Activated T-cell treated with anti-CD3 and anti-CD28 coated beads for 1 hour (primary cell): ENCODE results near the gene FYN.

Source experiments
- DNase-seq: peaks from one replicate; pipeline ENCODE4 v3.0.0-alpha.2; 2020; ENCODE audit warnings: low read depth

The FYN gene

GRCh38 chr6:111880181-111880888 lies 7.1 kb upstream of the FYN start:
- no peak for DNase-seq

DNA sequence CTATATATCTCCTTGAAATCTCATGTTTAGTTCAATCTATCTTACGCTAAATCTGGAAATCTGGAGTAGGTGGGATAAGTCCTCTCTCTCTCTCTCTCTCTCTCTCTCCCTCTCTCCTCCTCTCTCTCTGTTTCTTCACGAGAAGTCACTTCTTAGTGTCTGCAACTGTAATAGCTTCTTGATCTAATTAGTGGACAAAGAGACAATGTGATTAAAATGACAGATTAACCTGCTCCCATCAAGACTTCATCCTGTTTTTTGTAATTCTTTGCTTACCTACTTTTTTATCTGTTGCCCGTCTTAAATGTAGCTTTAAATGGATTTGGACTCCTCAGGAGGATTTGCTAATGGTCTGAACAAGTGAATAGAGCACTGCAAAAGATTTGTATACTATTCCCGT lies 2.5 kb upstream of the FYN start:
- no peak for DNase-seq

- peak; percentile 51 for DNase-seq
These were observed 768 bp upstream of the FYN start for GRCh38 chr6:111874025-111874415.

GRCh38 chr6:111872401-111873177 lies 663 bp downstream of the FYN start:
- DNase-seq = peak; percentile 47

DNA sequence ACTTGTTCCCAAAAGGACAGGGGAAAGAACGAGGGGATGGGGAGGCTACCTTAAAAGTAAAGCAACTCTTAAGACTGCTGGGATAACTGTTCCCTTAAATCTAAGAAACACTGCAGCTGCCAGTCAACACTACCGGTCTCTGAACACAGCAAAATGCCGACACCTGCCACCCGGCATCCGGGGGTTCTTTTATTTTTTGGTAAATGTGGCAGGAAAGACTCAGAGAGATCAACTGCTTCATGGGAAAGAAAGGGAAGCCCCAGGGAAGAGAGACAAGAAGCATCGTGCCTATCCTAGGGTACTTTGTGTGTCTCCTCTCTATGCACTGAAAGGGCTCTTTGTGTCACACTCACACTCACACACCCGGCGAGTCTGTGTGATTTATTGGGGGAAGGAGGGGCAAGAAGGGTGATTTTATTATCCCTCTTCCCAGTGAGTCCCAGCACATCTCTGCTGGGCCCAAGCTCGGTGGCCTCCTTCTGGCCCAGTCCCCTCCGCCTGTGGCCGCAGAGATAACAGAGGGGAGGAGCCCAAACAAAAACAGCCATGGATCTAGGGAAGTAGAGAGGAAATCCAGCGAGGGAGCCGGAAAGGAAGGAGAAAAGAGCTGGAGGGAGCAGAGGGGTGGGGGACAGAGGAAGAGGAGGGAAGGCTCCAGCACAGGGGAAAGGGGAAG lies 1.4 kb downstream of the FYN start:
- no peak for DNase-seq

- no peak for DNase-seq
These were observed 2.0 kb downstream of the FYN start for GRCh38 chr6:111871207-111871606.

GRCh38 chr6:111870742-111871064 lies 2.5 kb downstream of the FYN start:
- DNase-seq = no peak

- no peak for DNase-seq
These were observed 3.1 kb downstream of the FYN start for GRCh38 chr6:111870051-111870741.

GRCh38 chr6:111866857-111867256 lies 6.4 kb downstream of the FYN start:
- DNase-seq = no peak

- DNase-seq = no peak
These were observed 7.2 kb downstream of the FYN start for GRCh38 chr6:111865909-111866546.

DNA sequence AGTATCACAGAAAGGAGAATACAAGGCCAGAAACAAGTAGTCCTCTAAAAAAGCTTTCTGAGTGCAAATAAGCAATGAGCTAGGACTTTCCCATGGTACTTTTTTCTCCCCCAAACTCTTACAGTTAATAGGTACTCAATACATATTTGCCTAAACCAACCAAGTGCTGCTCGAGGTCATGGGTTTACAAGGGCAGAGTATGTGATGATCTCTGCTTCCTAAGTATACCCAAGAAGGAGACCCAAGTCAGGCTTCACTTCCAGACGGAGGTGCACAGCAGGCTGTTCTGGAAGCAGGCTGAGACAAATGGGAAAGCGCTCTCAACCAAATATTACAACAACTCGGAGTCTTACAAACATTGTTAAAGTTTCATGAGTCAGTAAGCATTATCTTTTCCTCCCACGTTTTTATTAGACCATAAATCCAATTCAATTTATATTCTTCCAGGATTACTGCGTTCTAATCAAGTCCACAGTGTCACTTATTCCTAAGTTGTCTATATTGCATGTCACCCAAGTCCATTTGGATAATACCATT lies 8.1 kb downstream of the FYN start:
- DNase-seq = no peak

DNA sequence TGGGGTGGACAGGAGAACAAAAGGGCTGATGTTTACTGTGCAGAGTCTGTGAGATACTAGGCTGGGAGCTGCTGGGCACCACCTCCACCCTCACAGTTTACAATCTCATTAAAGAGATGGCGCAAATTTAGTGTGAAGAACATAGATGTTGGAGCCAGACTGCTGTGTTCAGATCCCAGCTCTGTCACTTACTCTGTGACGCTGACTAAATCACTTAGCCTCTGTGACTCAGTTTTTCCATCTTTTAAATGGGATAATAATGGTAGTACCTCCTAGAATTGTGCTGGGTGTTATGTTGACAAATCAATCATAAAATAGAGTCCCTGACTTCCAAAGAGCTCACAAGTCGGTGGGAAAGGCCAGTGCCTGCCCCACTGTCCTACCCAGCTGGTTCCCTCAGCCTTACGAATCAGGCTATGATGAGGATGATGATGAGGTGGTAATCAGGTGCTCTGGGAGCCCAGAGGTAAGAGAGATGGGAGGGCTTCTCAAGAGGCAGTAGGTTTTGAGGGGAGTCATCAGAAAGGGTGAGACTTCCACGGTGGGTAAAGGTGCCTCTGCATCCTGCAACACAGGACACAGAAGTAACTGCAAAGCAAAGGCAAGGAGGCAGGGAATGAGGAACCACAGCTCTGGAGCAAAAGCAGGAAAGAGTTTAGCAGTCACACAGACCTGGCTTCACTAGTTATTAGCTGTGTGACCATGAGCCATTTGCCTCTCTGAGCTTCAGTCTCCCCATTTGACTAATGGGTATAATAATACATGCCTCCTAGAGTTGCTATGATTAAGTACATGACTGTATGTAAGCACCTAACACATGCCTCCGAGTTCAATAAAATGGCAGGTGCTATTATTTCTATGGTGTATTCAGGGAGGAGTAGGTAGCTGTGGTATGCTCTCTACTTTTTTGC lies 8.9 kb downstream of the FYN start:
- DNase-seq = no peak

- DNase-seq = no peak
These were observed 10.5 kb downstream of the FYN start for GRCh38 chr6:111862741-111863140.

GRCh38 chr6:111862314-111862713 lies 10.9 kb downstream of the FYN start:
- no peak for DNase-seq

DNA sequence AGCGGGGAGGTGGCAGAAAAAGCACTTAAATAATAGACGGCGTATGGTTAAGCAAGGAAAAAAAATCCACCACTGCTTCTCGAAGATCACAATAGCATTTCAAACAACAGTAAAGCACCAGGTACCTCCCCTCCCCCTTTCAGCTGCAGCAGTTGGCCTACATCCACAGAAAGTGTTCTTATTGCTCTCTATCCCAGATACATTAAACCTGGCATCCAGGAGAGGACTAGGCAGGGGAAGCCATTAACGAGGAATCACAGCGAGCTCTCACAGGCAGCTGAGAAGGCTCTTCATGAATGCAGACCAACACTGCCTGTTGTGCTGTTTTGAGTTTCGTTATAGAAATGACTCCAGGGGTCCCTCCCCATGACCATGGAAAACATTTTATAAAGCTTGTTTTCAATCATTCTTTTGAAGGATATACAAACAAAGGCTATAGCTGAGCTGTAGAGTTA lies 11.8 kb downstream of the FYN start:
- DNase-seq = no peak

DNA sequence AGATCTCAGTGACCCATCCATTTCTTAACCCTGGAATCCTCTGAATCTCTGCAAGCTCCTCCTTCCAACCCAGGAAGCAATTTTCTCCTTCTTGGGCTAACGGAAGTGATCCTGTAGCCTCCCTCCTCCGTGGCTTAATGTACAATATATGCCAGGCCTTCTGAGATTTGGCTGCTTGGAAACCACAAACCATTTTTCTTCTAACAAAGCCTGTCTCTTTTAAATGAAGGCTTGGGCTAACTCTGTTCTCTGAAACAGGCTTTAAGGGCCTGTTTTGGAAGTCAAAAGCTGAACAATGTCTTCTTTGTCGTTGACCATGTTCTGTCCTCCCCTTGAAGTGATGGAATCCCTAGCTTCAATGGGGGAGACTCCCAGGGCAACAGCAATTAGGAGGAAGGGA lies 14.9 kb downstream of the FYN start:
- no peak for DNase-seq

GRCh38 chr6:111857674-111858337 lies 15.4 kb downstream of the FYN start:
- no peak for DNase-seq

- DNase-seq = no peak
These were observed 17.5 kb downstream of the FYN start for GRCh38 chr6:111855753-111856152.

GRCh38 chr6:111854683-111855082 lies 18.6 kb downstream of the FYN start:
- no peak for DNase-seq

- no peak for DNase-seq
These were observed 20.5 kb downstream of the FYN start for GRCh38 chr6:111852725-111853124.
